A673 (cell line): ENCODE results near the gene DMRTC2. TPM values are rescaled to one million over a fixed set of nuclear protein-coding genes. Genes with fewer than 3 reads are reported as not detected.
"Not testable (repeated sequence)": the region's sequence is repeated elsewhere in the genome, so short reads cannot be mapped to it uniquely, and the experiment has no call there.

ENCODE experiments used
- BruUV-seq: library from RNA; stranded (reverse); fragments of 400-500 nt; replicated peaks from 2 replicates; lab custom pipeline; 2021; lab: Mats Ljungman, UMichigan
- CTCF ChIA-PET: fragments of 300-600 bp; sonication (Branson Sonifier 250); formaldehyde crosslinking; loops from one replicate; lab custom pipeline; 2022; ENCODE audit warnings: antibody characterized with exemption; lab: Charles Lee
- POLR2A ChIA-PET: fragments of 300-600 bp; sonication (Branson Sonifier 250); formaldehyde crosslinking; loops from one replicate; lab custom pipeline; 2022; ENCODE audit warnings: antibody characterized with exemption; ENCODE audit not compliant: low non-redundant PET; lab: Charles Lee
- DNase-seq: peaks from one replicate; pipeline ENCODE4 v3.0.0-alpha.2; 2015; ENCODE audit warnings: low spot score
- H3K27ac ChIP-seq: fragments of 200-600 bp; sonication (generic); 2 replicates; pipeline ENCODE4 v1.5.1; 2016; ENCODE audit warnings: mixed run types, low read depth, mild to moderate bottlenecking, mixed read lengths, antibody characterized with exemption, low read length; ENCODE audit not compliant: poor library complexity, severe bottlenecking
- H3K27me3 ChIP-seq: fragments of 200-600 bp; sonication (generic); replicated peaks from 2 replicates; pipeline ENCODE4 v1.6.1; 2017; ENCODE audit warnings: mixed run types, low read depth, mild to moderate bottlenecking, mixed read lengths, antibody characterized with exemption, low read length; ENCODE audit not compliant: insufficient read depth, poor library complexity
- H3K36me3 ChIP-seq: fragments of 200-600 bp; sonication (generic); 2 replicates; pipeline ENCODE4 v1.6.1; 2016; ENCODE audit warnings: mixed run types, mild to moderate bottlenecking, mixed read lengths, antibody characterized with exemption, low read length; ENCODE audit not compliant: insufficient read depth, poor library complexity, severe bottlenecking
- H3K4me1 ChIP-seq: fragments of 200-600 bp; sonication (generic); 2 replicates; pipeline ENCODE4 v1.6.1; 2017; ENCODE audit warnings: mixed run types, mild to moderate bottlenecking, mixed read lengths, antibody characterized with exemption, low read length; ENCODE audit not compliant: insufficient read depth, poor library complexity, severe bottlenecking
- H3K4me3 ChIP-seq: fragments of 200-600 bp; sonication (generic); 2 replicates; pipeline ENCODE4 v1.5.1; 2016; ENCODE audit warnings: low read depth, mixed run types, mild to moderate bottlenecking, mixed read lengths, low read length; ENCODE audit not compliant: poor library complexity, severe bottlenecking
- H3K9me3 ChIP-seq: fragments of 200-600 bp; sonication (generic); 2 replicates; pipeline ENCODE4 v1.6.1; 2016; ENCODE audit warnings: mixed run types, low read depth, mild to moderate bottlenecking, mixed read lengths, antibody characterized with exemption, low read length; ENCODE audit not compliant: poor library complexity, severe bottlenecking
- CTCF ChIP-seq: fragments of 300-800, 200-600 bp; sonication (generic); conservative IDR thresholded peaks from 2 replicates; pipeline ENCODE4 v1.5.1; 2017; ENCODE audit warnings: low read depth, mild to moderate bottlenecking, antibody characterized with exemption, low read length, moderate library complexity, mixed read lengths
- EZH2 ChIP-seq: fragments of 200-600 bp; sonication (generic); IDR thresholded peaks from 2 replicates; pipeline ENCODE4 v1.6.1; 2017; ENCODE audit warnings: borderline replicate concordance, low read depth, mild to moderate bottlenecking, mixed read lengths, antibody characterized with exemption, low read length; ENCODE audit not compliant: poor library complexity, severe bottlenecking
- intact Hi-C: fragments of 100-400 bp; cut with micrococcal nuclease; formaldehyde crosslinking; loops from one replicate; pipeline ENCODE4 v1.10.0; 2022; ENCODE audit not compliant: unreplicated experiment
- total RNA-seq: library from RNA; stranded (reverse); gene quantifications from 2 replicates; pipeline ENCODE4 v1.2.3, GENCODE V29; 2021

Gene DMRTC2
- total RNA-seq, 1 experiment from 2014 or later, result not detected

GRCh38 chr19:41871573-41872383 lies 26.9 kb downstream of the DMRTC2 start:
- peak overlapping the region; percentile 56 for H3K27ac ChIP-seq
- POLR2A ChIA-PET, result no interaction called here
- H3K4me3 ChIP-seq, result no peak overlapping the region
- no peak for DNase-seq
- H3K4me1 ChIP-seq, result peaks cover 22% of the 10 kb centered on the region
- no TSS peak for BruUV-seq
- H3K36me3 ChIP-seq, result peaks cover 62% of the 10 kb centered on the region
- no peaks in the 10 kb centered on the region for H3K9me3 ChIP-seq
- intact Hi-C loops, result no loop called here
- H3K27me3 ChIP-seq, result no peaks in the 10 kb centered on the region
- TF ChIP-seq EZH2 (no peak), CTCF (no peak)
- CTCF ChIA-PET, result no interaction called here

GRCh38 chr19:41872384-41872774 lies 27.5 kb downstream of the DMRTC2 start:
- peaks cover 56% of the 10 kb centered on the region for H3K36me3 ChIP-seq
- no peak overlapping the region for H3K4me3 ChIP-seq
- peaks cover 26% of the 10 kb centered on the region for H3K4me1 ChIP-seq
- CTCF ChIA-PET, result interaction anchor here (1.1 kb wide), 1 partner anchor 87 kb away, joined by 4 read pairs; the partner anchor contains the start of gene RABAC1
- POLR2A ChIA-PET, result no interaction called here
- intact Hi-C loops, result no loop called here
- no peak for DNase-seq
- no peaks in the 10 kb centered on the region for H3K27me3 ChIP-seq
- H3K9me3 ChIP-seq, result no peaks in the 10 kb centered on the region
- TF ChIP-seq EZH2 (no peak), CTCF (no peak)
- H3K27ac ChIP-seq, result peak overlapping the region; percentile 56
- no TSS peak for BruUV-seq

GRCh38 chr19:41872775-41873647 lies 28.2 kb downstream of the DMRTC2 start:
- no peak overlapping the region for H3K4me3 ChIP-seq
- BruUV-seq, result TSS peak; percentile 4
- H3K27me3 ChIP-seq, result no peaks in the 10 kb centered on the region
- intact Hi-C loops, result loop anchor here (1.0 kb wide), 1 partner anchor 78 kb away; no protein-coding TSS in a partner anchor
- peak; percentile 81 for DNase-seq
- TF ChIP-seq EZH2 (no peak), CTCF (peak; percentile 86)
- ChIA-PET POLR2A (interaction anchor here (0.6 to 0.7 kb wide), 2 partner anchors 23 to 1725 kb away, joined by 3 read pairs; no protein-coding TSS in a partner anchor), CTCF (interaction anchor here (0.6 to 1.1 kb wide), 5 partner anchors 11 to 173 kb away, joined by 3 to 7 read pairs (median 4); partner anchors contain the start of gene RABAC1)
- H3K4me1 ChIP-seq, result peaks cover 27% of the 10 kb centered on the region
- no peaks in the 10 kb centered on the region for H3K9me3 ChIP-seq
- H3K36me3 ChIP-seq, result peaks cover 50% of the 10 kb centered on the region
- H3K27ac ChIP-seq, result peak overlapping the region; percentile 56

GRCh38 chr19:41875973-41876372 lies 31.1 kb downstream of the DMRTC2 start:
- intact Hi-C loops, BruUV-seq, H3K9me3 ChIP-seq, DNase-seq, POLR2A ChIA-PET, CTCF ChIA-PET, H3K27me3 ChIP-seq, H3K4me3 ChIP-seq: not testable (repeated sequence)
- peaks cover 21% of the 10 kb centered on the region for H3K36me3 ChIP-seq
- peaks cover 47% of the 10 kb centered on the region for H3K4me1 ChIP-seq
- H3K27ac ChIP-seq, result peak overlapping the region; percentile 70
